ENCODE measurements around the gene SNAPC1. TPM values are rescaled to one million over a fixed set of nuclear protein-coding genes. Genes with fewer than 3 reads are reported as not detected.

SNAPC1 gene
- total RNA-seq, 1 experiment from 2014 or later, result 11.7 TPM

DNA sequence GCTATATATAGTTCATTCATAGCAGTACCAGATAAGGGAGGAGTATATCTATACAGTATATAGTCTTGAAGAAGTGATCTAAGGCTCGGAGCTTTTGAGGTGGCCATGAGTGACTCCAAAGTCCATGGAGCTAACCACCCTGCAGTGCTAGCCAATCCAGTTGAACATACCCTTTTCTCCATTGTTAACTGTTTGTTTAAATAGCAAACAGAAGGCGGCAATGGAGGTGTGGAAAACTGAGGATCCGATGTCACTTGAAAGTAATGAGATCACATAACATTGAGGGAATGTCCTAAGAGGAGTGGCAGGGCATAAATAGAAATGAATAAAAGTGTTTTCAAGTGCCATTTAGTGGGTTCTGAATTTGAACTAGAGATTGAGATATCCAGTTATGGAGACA, 12.4 kb upstream of the SNAPC1 start:
- Mint-ChIP-seq H3K27ac (ENCODE audit: unreplicated experiment) (peak overlapping the region; percentile 71), H3K27me3 (ENCODE audit: unreplicated experiment) (no peaks in the 10 kb centered on the region), H3K36me3 (ENCODE audit: insufficient read depth, unreplicated experiment) (peaks cover 81% of the 10 kb centered on the region), H3K4me1 (ENCODE audit: low read depth, unreplicated experiment) (peaks cover 30% of the 10 kb centered on the region), H3K4me3 (ENCODE audit: low read depth, unreplicated experiment) (peak overlapping the region; percentile 74), H3K9me3 (ENCODE audit: low read depth, unreplicated experiment) (no peaks in the 10 kb centered on the region)
- DNase-seq, result peak; percentile 25
- CTCF ChIA-PET, result interaction anchor here (0.6 kb wide), 1 partner anchor 48 kb away, joined by 4 read pairs; no protein-coding TSS in a partner anchor
- BruUV-seq (replicated peaks), result no TSS peak
- TF ChIP-seq, protein P1, sequence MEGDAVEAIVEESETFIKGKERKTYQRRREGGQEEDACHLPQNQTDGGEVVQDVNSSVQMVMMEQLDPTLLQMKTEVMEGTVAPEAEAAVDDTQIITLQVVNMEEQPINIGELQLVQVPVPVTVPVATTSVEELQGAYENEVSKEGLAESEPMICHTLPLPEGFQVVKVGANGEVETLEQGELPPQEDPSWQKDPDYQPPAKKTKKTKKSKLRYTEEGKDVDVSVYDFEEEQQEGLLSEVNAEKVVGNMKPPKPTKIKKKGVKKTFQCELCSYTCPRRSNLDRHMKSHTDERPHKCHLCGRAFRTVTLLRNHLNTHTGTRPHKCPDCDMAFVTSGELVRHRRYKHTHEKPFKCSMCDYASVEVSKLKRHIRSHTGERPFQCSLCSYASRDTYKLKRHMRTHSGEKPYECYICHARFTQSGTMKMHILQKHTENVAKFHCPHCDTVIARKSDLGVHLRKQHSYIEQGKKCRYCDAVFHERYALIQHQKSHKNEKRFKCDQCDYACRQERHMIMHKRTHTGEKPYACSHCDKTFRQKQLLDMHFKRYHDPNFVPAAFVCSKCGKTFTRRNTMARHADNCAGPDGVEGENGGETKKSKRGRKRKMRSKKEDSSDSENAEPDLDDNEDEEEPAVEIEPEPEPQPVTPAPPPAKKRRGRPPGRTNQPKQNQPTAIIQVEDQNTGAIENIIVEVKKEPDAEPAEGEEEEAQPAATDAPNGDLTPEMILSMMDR (IDR thresholded peaks at IDR 0.05; ENCODE audit: unreplicated experiment), result no peak
- intact Hi-C loops (cut with micrococcal nuclease; ENCODE audit: unreplicated experiment), result loop anchor here (5.0 kb wide), 3 partner anchors 53 to 288 kb away; partner anchors contain the start of gene HIF1A

GRCh38 chr14:61750708-61751474, 11.3 kb upstream of the SNAPC1 start:
- Mint-ChIP-seq H3K27me3 (ENCODE audit: unreplicated experiment) (no peaks in the 10 kb centered on the region), H3K9me3 (ENCODE audit: low read depth, unreplicated experiment) (no peaks in the 10 kb centered on the region), H3K27ac (ENCODE audit: unreplicated experiment) (peak overlapping the region; percentile 70), H3K4me3 (ENCODE audit: low read depth, unreplicated experiment) (peak overlapping the region; percentile 74), H3K36me3 (ENCODE audit: insufficient read depth, unreplicated experiment) (peaks cover 72% of the 10 kb centered on the region), H3K4me1 (ENCODE audit: low read depth, unreplicated experiment) (peaks cover 40% of the 10 kb centered on the region)
- TF ChIP-seq, protein P1 (IDR thresholded peaks at IDR 0.05; ENCODE audit: unreplicated experiment), result no peak
- CTCF ChIA-PET, result no interaction called here
- intact Hi-C loops (cut with micrococcal nuclease; ENCODE audit: unreplicated experiment), result loop anchor here (1.0 to 5.0 kb wide), 4 partner anchors 54 to 289 kb away; partner anchors contain the start of gene HIF1A
- peak; percentile 89 for DNase-seq
- TSS peak; percentile 59 for BruUV-seq (replicated peaks)

DNA sequence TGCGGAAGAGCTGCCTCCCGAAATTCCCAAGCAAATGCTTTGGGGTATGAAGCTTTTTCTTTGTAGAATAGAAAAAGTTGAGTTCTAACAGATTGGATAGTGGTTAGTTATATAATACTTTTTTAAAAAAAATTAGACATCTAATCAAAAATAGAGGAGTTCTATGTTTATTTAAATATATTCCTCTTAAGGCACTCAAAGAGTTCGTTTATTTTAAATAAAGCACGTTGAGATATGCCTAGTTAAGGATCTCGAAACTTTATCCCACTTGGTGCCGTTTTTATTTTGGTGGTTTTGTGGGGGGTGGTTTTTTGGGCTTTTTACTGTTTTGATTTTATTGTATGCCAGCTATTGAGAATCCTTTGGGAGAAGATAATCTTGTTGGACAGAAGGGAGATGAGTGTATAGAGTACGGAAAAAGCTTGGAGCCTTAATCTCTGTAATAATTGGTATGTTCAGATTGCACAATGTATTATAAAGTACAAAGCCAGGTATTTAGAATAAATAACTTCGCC, 10.7 kb upstream of the SNAPC1 start:
- CTCF ChIA-PET, result interaction anchor here (0.8 kb wide), 1 partner anchor 10 kb away, joined by 3 read pairs; the partner anchor contains the start of gene SNAPC1
- H3K36me3 Mint-ChIP-seq (ENCODE audit: insufficient read depth, unreplicated experiment), result peaks cover 66% of the 10 kb centered on the region
- intact Hi-C loops (cut with micrococcal nuclease; ENCODE audit: unreplicated experiment), result loop anchor here (1.0 to 5.0 kb wide), 4 partner anchors 54 to 289 kb away; partner anchors contain the start of gene HIF1A
- peaks cover 42% of the 10 kb centered on the region for H3K4me1 Mint-ChIP-seq (ENCODE audit: low read depth, unreplicated experiment)
- H3K9me3 Mint-ChIP-seq (ENCODE audit: low read depth, unreplicated experiment), result no peaks in the 10 kb centered on the region
- H3K4me3 Mint-ChIP-seq (ENCODE audit: low read depth, unreplicated experiment), result peak overlapping the region; percentile 74
- H3K27ac Mint-ChIP-seq (ENCODE audit: unreplicated experiment), result peak overlapping the region; percentile 70
- TSS peak; percentile 23 for BruUV-seq (replicated peaks)
- DNase-seq, result no peak
- TF ChIP-seq, protein P1 (IDR thresholded peaks at IDR 0.05; ENCODE audit: unreplicated experiment), result no peak
- H3K27me3 Mint-ChIP-seq (ENCODE audit: unreplicated experiment), result no peaks in the 10 kb centered on the region

DNA sequence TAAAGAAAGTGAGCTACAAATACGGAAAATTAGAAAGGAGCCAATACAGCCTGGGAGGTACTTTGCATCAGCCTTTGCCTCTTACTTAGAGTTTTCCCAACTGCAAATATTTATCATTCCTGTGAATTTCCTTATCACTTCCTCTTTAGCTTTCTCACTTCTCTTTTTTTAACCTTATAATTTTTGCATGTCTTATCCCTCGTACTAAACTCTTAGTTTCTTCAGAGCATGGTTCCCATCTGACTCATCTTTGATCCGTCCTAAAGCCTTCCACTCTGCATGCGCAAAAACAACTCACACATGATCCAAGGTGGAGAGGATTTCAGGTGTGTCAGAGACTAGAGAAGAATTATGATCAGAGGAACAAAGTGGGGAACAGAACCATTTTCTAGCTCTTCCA, 9.6 kb upstream of the SNAPC1 start:
- DNase-seq, result no peak
- H3K9me3 Mint-ChIP-seq (ENCODE audit: low read depth, unreplicated experiment), result no peaks in the 10 kb centered on the region
- H3K36me3 Mint-ChIP-seq (ENCODE audit: insufficient read depth, unreplicated experiment), result peaks cover 56% of the 10 kb centered on the region
- CTCF ChIA-PET, result interaction anchor here (0.9 kb wide), 1 partner anchor 14 kb away, joined by 3 read pairs; no protein-coding TSS in a partner anchor
- H3K27ac Mint-ChIP-seq (ENCODE audit: unreplicated experiment), result peak overlapping the region; percentile 48
- H3K4me1 Mint-ChIP-seq (ENCODE audit: low read depth, unreplicated experiment), result peaks cover 42% of the 10 kb centered on the region
- no peaks in the 10 kb centered on the region for H3K27me3 Mint-ChIP-seq (ENCODE audit: unreplicated experiment)
- H3K4me3 Mint-ChIP-seq (ENCODE audit: low read depth, unreplicated experiment), result no peak overlapping the region
- no TSS peak for BruUV-seq (replicated peaks)
- TF ChIP-seq, protein P1 (IDR thresholded peaks at IDR 0.05; ENCODE audit: unreplicated experiment), result no peak
- intact Hi-C loops (cut with micrococcal nuclease; ENCODE audit: unreplicated experiment), result loop anchor here (5.0 kb wide), 3 partner anchors 55 to 290 kb away; partner anchors contain the start of gene HIF1A
